Inflammatory macrophage treated with lipopolysaccharide for 1 hour (primary cell): ENCODE data around the gene ZDHHC14.
"Not testable (repeated sequence)": the region's sequence is repeated elsewhere in the genome, so short reads cannot be mapped to it uniquely, and the experiment has no call there.

Source experiments
- DNase-seq, 2 donors: peaks; one replicate each; pipeline ENCODE4 v3.0.0-alpha.2; 2020 to 2022

ZDHHC14 gene

GRCh38 chr6:157408427-157408826 lies 27.4 kb downstream of the ZDHHC14 start:
- DNase-seq = not testable (repeated sequence)

- no peak for DNase-seq
These were observed 29.1 kb downstream of the ZDHHC14 start for GRCh38 chr6:157410045-157410444.

GRCh38 chr6:157411368-157411767 lies 30.4 kb downstream of the ZDHHC14 start:
- DNase-seq = no peak

GRCh38 chr6:157412791-157413190 lies 31.8 kb downstream of the ZDHHC14 start:
- no peak for DNase-seq

- DNase-seq = no peak
These were observed 39.5 kb downstream of the ZDHHC14 start for GRCh38 chr6:157420497-157420896.

- DNase-seq = no peak
These were observed 43.6 kb downstream of the ZDHHC14 start for GRCh38 chr6:157424491-157425020.

GRCh38 chr6:157427969-157428368 lies 47.0 kb downstream of the ZDHHC14 start:
- DNase-seq = no peak

GRCh38 chr6:157428427-157429202 lies 47.6 kb downstream of the ZDHHC14 start:
- no peak for DNase-seq

GRCh38 chr6:157429248-157429647 lies 48.3 kb downstream of the ZDHHC14 start:
- no peak for DNase-seq

- no peak for DNase-seq
These were observed 49.8 kb downstream of the ZDHHC14 start for GRCh38 chr6:157430834-157431233.

- no peak for DNase-seq
These were observed 51.4 kb downstream of the ZDHHC14 start for GRCh38 chr6:157432231-157432891.

GRCh38 chr6:157432892-157433265 lies 51.9 kb downstream of the ZDHHC14 start:
- DNase-seq = no peak

GRCh38 chr6:157433678-157434081 lies 52.7 kb downstream of the ZDHHC14 start:
- DNase-seq = no peak

- DNase-seq = no peak
These were observed 53.5 kb downstream of the ZDHHC14 start for GRCh38 chr6:157434349-157435033.

- no peak for DNase-seq
These were observed 55.4 kb downstream of the ZDHHC14 start for GRCh38 chr6:157436219-157436943.

- DNase-seq = no peak
These were observed 56.0 kb downstream of the ZDHHC14 start for GRCh38 chr6:157436944-157437336.

GRCh38 chr6:157438611-157439111 lies 57.7 kb downstream of the ZDHHC14 start:
- DNase-seq = peak; percentile 67 to 71

- peak; percentile 38 to 69 for DNase-seq
These were observed 59.2 kb downstream of the ZDHHC14 start for GRCh38 chr6:157440171-157440570.

- DNase-seq = peak; percentile 84 to 87
These were observed 61.3 kb downstream of the ZDHHC14 start for GRCh38 chr6:157442291-157442690.

GRCh38 chr6:157443066-157443800 lies 62.2 kb downstream of the ZDHHC14 start:
- DNase-seq = no peak

- no peak for DNase-seq
These were observed 64.5 kb downstream of the ZDHHC14 start for GRCh38 chr6:157445277-157446009.
